ENCODE results near the gene VAMP2. TPM values are rescaled to one million over a fixed set of nuclear protein-coding genes. Genes with fewer than 3 reads are reported as not detected.
A peak's percentile ranks its signal among the peaks of the same experiment; 100 is the strongest.

Gene VAMP2
- total RNA-seq, 1 donor, result 5.6 TPM

- TF ChIP-seq CTCF (IDR thresholded peaks at IDR 0.05; ENCODE audit: insufficient read depth, low read depth, low read length), result no peak
These were observed 539 bp upstream of the VAMP2 start for GRCh38 chr17:8162997-8163977.

GRCh38 chr17:8161289-8162232 is 1.2 kb downstream of the VAMP2 start:
- H3K4me3 ChIP-seq (ENCODE audit: low read depth, low read length), result peak overlapping the region; percentile 91
- TF ChIP-seq CTCF (IDR thresholded peaks at IDR 0.05; ENCODE audit: insufficient read depth, low read depth, low read length), result no peak
- DNase-seq (ENCODE audit: low read depth), result no peak

More at GRCh38 chr17:8162997-8163977, 539 bp upstream of the VAMP2 start:
- peak overlapping the region; percentile 91 for H3K4me3 ChIP-seq (ENCODE audit: low read depth, low read length)
- no peak for DNase-seq (ENCODE audit: low read depth)

GRCh38 chr17:8160741-8161221 is 2.0 kb downstream of the VAMP2 start:
- no peak for DNase-seq (ENCODE audit: low read depth)
- H3K4me3 ChIP-seq (ENCODE audit: low read depth, low read length), result peak overlapping the region; percentile 12
- TF ChIP-seq CTCF (IDR thresholded peaks at IDR 0.05; ENCODE audit: insufficient read depth, low read depth, low read length), result no peak

GRCh38 chr17:8160224-8160577 is 2.5 kb downstream of the VAMP2 start:
- DNase-seq (ENCODE audit: low read depth), result no peak
- no peak overlapping the region for H3K4me3 ChIP-seq (ENCODE audit: low read depth, low read length)
- no peak for TF ChIP-seq CTCF (IDR thresholded peaks at IDR 0.05; ENCODE audit: insufficient read depth, low read depth, low read length)

GRCh38 chr17:8159459-8160223 is 3.1 kb downstream of the VAMP2 start:
- no peak for TF ChIP-seq CTCF (IDR thresholded peaks at IDR 0.05; ENCODE audit: insufficient read depth, low read depth, low read length)
- no peak for DNase-seq (ENCODE audit: low read depth)
- no peak overlapping the region for H3K4me3 ChIP-seq (ENCODE audit: low read depth, low read length)

GRCh38 chr17:8159032-8159400 is 3.7 kb downstream of the VAMP2 start:
- H3K4me3 ChIP-seq (ENCODE audit: low read depth, low read length), result no peak overlapping the region
- TF ChIP-seq CTCF (IDR thresholded peaks at IDR 0.05; ENCODE audit: insufficient read depth, low read depth, low read length), result no peak
- DNase-seq (ENCODE audit: low read depth), result no peak
